ENCODE data around the gene MAD2L2. TPM values are rescaled to one million over a fixed set of nuclear protein-coding genes. Genes with fewer than 3 reads are reported as not detected.

MAD2L2 gene
- total RNA-seq, 4 donors from 2014 or later, result 22.7 to 40.0 (median 32.5) TPM

DNA sequence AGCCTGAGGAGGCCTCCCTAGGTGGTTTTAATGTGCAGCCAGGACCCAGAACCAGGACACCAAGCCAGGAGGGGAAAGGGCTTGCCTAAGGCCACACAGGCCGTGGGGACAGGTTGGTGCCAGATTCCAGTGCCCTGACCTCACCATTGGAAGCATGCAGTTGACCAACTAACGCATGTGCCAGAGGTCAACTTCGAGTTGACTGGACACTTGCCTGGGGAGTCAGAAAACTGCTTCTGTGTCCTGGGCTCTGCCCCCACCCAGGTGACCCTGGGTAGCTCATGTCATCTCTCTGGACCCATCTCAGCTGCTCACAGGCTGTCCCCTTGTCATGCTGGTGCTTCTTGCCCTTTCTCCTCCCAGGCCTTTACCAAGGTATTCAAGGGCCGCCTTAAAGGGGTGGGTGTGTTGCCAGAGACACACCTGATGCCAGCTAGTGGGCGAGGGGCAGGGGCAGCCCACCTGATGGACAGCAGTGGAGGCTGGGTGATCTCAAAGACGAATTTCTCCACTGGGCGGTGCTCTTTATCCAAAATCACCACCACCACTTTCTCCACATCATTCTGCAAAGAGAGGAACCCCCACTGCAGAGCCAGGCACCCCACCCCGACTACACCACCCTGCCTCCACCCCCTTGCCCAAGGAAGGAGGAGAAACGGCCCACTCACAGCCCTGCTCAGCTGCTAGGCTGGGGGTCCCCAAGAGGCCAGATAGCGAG, 4.4 kb downstream of the MAD2L2 start:
- intact Hi-C loops (cut with DNase I; ENCODE audit: low total_unique reads), result no loop called here
- TF ChIP-seq, protein P1, sequence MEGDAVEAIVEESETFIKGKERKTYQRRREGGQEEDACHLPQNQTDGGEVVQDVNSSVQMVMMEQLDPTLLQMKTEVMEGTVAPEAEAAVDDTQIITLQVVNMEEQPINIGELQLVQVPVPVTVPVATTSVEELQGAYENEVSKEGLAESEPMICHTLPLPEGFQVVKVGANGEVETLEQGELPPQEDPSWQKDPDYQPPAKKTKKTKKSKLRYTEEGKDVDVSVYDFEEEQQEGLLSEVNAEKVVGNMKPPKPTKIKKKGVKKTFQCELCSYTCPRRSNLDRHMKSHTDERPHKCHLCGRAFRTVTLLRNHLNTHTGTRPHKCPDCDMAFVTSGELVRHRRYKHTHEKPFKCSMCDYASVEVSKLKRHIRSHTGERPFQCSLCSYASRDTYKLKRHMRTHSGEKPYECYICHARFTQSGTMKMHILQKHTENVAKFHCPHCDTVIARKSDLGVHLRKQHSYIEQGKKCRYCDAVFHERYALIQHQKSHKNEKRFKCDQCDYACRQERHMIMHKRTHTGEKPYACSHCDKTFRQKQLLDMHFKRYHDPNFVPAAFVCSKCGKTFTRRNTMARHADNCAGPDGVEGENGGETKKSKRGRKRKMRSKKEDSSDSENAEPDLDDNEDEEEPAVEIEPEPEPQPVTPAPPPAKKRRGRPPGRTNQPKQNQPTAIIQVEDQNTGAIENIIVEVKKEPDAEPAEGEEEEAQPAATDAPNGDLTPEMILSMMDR (IDR thresholded peaks at IDR 0.05), result no peak
- TF ChIP-seq POLR2A (IDR thresholded peaks at IDR 0.05), result no peak
- no peak for DNase-seq (ENCODE audit: low spot score in 2 of 2)
- no peak overlapping the region for H3K4me3 ChIP-seq (ENCODE audit: low read depth, poor library complexity, severe bottlenecking)
- WGBS, 2 donors, result 80 to 84% methylated on average over 10 of the region's 10 CpGs

DNA sequence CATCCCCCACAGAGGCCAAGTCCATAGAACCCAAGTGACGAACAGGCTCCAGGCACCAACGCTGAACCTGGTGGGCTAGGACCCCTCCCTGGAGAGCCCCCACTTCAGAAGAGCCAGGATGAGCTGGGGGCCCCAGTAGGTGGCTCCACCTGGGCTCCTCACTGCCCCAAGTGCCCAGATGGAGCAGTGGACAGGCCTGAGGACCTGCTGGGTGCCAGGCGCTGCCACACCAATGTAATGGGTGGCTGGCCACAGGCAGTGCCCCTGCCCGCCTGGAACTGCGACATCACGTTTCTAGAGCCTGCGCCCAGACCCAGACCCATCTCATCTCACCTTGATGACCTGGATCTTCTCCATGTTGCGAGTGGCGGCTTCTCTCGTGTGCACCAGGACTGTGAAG, 5.6 kb downstream of the MAD2L2 start:
- intact Hi-C loops (cut with DNase I; ENCODE audit: low total_unique reads), result no loop called here
- no peak for TF ChIP-seq POLR2A (IDR thresholded peaks at IDR 0.05)
- TF ChIP-seq, protein P1 (IDR thresholded peaks at IDR 0.05), result no peak

DNA sequence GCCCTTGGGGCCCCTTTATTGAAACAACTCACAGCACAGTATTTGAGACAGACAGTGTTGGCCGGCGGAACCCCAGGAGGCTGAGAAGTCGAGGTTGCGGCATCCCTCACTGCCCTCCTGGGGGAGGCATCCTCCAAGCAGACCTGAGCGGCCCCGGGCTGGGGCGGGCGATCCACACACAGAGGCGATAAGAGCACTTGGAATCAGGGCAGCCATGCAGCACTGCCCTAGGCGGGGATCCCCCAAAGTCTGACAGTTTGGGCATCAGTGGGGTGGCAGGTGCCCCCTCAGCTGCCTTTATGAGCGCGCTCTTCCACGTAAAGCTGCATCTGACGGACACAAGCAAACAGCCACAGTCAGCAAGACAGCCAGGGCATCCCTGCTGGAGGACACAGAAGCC, 6.5 kb downstream of the MAD2L2 start:
- WGBS, 2 donors, result 95 to 96% methylated on average over 14 of the region's 14 CpGs
- DNase-seq (ENCODE audit: low spot score in 2 of 2), result no peak
- TF ChIP-seq, protein P1 (IDR thresholded peaks at IDR 0.05), result no peak
- TF ChIP-seq POLR2A (IDR thresholded peaks at IDR 0.05), result no peak
- intact Hi-C loops (cut with DNase I; ENCODE audit: low total_unique reads), result no loop called here
- no peak overlapping the region for H3K4me3 ChIP-seq (ENCODE audit: low read depth, poor library complexity, severe bottlenecking)

More for the DNA sequence above, 5.6 kb downstream of the MAD2L2 start:
- DNase-seq (ENCODE audit: low spot score in 2 of 2), result no peak
- WGBS, 2 donors, result 92 to 96% methylated on average over 8 to 10 of the region's 10 CpGs
- no peak overlapping the region for H3K4me3 ChIP-seq (ENCODE audit: low read depth, poor library complexity, severe bottlenecking)

DNA sequence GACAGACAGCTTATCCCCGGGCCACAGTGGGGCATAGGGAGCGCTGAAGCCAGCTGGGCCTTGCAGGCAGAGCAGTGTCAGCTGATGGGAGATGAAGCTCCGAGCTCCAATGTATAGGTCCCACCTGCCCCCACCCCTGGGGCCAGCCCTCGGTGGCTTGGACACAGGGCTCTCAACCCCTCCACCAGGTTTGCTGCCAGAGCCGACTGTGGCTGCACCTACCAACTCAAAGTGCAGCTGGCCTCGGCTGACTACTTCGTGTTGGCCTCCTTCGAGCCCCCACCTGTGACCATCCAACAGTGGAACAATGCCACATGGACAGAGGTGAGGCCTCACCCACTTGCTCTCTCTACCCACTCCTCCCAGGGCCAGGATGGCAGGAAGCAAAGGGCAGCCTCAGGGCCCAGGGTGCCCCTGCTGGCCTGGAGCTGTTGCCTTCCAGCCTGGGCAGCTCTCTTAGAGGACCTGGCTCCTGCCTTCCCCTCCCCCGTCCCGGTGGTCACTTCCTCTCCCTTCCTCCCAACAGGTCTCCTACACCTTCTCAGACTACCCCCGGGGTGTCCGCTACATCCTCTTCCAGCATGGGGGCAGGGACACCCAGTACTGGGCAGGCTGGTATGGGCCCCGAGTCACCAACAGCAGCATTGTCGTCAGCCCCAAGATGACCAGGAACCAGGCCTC, 7.7 kb downstream of the MAD2L2 start:
- DNase-seq (ENCODE audit: low spot score in 2 of 2), result no peak
- 91 to 94% methylated on average over 14 of the region's 14 CpGs for WGBS, 2 donors
- H3K4me3 ChIP-seq (ENCODE audit: low read depth, poor library complexity, severe bottlenecking), result no peak overlapping the region
- no peak for TF ChIP-seq POLR2A (IDR thresholded peaks at IDR 0.05)
- TF ChIP-seq, protein P1 (IDR thresholded peaks at IDR 0.05), result no peak
- intact Hi-C loops (cut with DNase I; ENCODE audit: low total_unique reads), result no loop called here

DNA sequence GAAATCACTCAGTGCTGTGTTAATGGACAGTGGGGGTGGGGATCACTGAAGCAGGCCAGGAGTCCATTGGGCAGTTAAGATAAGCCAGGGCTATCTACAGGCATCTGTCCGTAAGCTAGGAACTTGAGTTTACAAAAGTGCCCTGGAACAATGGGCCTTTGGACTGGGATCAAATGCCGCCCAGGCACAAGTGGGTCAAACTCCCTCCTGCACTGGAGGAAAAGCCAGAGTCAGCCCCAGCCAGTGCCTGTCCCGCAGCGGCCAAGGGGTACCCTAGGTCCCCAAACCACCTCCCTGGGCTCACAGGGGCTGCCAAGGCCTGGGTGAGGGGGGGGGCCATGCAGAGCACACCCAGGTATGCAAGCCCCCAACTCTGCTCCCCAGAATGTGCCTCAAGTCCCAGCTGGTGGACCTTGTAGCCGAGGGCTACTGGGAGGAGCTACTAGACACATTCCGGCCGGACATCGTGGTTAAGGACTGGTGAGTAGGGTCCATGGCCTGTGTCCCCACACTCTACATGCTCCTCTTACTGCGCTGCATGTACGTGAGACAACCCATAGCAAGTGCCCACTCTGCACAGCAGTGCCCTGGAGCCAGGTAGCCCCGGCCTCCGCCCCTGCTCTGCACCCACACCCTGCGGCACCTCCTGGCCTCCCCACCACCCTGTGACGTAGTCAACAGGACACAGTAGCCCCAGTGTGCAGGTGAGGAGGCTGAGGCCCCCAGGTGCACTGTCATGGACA, 9.2 kb downstream of the MAD2L2 start:
- intact Hi-C loops (cut with DNase I; ENCODE audit: low total_unique reads), result no loop called here
- no peak for TF ChIP-seq POLR2A (IDR thresholded peaks at IDR 0.05)
- TF ChIP-seq, protein P1 (IDR thresholded peaks at IDR 0.05), result no peak
- no peak overlapping the region for H3K4me3 ChIP-seq (ENCODE audit: low read depth, poor library complexity, severe bottlenecking)
- no peak for DNase-seq (ENCODE audit: low spot score in 2 of 2)
- WGBS, 2 donors, result 88 to 92% methylated on average over 12 to 14 of the region's 14 CpGs
